ENCODE data around the gene SRSF4.

SRSF4 gene

DNA sequence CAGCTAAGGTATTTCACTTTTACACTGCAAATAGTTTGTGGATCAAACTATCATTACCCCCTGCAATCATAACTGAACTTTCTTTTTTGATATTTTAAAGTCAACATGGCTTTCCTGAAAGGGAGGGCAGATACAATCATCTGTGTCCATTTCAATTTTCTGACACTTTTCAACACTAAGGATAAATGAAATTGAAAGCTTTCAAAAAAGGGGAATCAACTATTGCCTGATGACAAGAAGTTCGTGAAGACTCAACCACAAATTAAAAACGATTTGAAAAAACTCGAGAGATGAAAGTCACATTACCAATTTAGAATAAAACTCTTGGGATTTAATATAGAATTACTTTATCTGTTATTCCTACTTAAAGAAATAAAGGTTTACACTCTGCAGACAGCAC lies 11.7 kb downstream of the SRSF4 start:
- in situ Hi-C loops (cut with MboI; ENCODE audit: low pct_unique_long_range_greater_than_20kb, low sequenced_read_pairs, unreplicated experiment) = no loop called here
- TF ChIP-seq, protein P1, sequence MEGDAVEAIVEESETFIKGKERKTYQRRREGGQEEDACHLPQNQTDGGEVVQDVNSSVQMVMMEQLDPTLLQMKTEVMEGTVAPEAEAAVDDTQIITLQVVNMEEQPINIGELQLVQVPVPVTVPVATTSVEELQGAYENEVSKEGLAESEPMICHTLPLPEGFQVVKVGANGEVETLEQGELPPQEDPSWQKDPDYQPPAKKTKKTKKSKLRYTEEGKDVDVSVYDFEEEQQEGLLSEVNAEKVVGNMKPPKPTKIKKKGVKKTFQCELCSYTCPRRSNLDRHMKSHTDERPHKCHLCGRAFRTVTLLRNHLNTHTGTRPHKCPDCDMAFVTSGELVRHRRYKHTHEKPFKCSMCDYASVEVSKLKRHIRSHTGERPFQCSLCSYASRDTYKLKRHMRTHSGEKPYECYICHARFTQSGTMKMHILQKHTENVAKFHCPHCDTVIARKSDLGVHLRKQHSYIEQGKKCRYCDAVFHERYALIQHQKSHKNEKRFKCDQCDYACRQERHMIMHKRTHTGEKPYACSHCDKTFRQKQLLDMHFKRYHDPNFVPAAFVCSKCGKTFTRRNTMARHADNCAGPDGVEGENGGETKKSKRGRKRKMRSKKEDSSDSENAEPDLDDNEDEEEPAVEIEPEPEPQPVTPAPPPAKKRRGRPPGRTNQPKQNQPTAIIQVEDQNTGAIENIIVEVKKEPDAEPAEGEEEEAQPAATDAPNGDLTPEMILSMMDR (IDR thresholded peaks at IDR 0.05; ENCODE audit: extremely low read depth, insufficient read depth, missing control alignments) = no peak
- no peak for DNase-seq (ENCODE audit: low spot score)

DNA sequence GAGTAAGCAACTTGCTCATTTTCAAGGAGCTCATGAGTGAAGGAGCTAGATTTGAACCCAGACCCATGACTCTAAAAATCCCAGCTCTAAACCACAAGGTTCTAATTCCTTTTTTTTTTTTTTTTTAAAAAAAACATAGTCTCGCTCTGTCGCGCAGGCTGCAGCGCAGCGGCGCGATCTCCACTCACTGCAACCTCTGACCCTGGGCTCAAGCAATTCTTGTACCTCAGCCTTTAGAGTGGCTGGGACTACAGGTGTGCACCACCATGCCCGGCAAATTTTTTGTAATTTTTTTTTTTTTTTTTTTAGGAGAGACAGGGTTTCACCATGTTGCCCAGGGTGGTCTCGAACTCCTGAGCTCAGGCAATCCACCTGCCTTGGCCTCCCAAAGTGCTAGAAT lies 13.8 kb downstream of the SRSF4 start:
- TF ChIP-seq, protein P1 (IDR thresholded peaks at IDR 0.05; ENCODE audit: extremely low read depth, insufficient read depth, missing control alignments) = no peak
- in situ Hi-C loops (cut with MboI; ENCODE audit: low pct_unique_long_range_greater_than_20kb, low sequenced_read_pairs, unreplicated experiment) = no loop called here
- no peak for DNase-seq (ENCODE audit: low spot score)

DNA sequence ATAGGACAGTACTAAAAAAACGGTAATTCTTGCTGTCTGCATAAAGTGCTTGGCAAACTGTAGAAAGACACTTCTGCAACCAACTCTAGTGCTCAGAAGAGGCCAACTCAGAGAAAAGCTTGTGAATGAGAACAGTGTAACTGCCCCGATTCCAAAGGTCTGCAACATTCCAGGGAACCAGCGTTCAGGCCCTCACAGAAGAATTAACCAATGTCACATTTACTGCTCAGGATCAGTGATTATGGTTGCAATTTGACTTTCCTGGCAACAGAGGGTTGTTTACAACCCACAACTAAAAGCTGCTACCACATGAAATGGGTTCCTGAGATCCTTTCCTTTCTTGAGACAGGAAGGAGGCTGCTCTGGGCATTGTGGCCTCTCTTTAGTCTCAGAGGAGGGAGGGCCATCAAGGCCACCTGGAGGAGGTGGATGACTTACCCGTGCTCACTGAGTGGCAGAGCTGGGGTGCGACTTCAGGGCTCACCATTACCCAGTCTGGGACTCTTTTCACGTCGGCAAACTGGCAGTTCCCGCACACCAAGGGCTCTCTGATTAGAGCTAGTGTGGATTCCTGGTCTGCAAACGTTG lies 15.3 kb downstream of the SRSF4 start:
- TF ChIP-seq, protein P1 (IDR thresholded peaks at IDR 0.05; ENCODE audit: extremely low read depth, insufficient read depth, missing control alignments) = no peak
- no peak for DNase-seq (ENCODE audit: low spot score)
- in situ Hi-C loops (cut with MboI; ENCODE audit: low pct_unique_long_range_greater_than_20kb, low sequenced_read_pairs, unreplicated experiment) = no loop called here

DNA sequence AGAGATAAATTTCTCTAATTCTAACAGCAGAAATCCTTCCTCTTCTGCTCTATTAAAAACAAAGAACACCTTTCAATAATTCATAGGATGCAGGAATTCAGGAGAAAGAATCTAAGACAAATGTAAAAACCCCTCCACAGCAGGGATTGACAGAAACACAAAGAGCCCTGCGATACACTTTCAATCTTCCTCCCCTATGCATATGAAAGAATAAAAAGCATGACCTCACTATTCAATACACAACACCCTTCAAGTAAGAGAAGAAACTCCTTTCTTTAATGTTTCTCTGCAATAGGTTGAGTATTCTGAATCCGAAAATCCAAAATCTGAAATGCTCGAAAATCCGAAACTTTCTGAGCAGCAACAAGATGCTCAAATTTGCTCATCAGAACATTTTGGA lies 17.1 kb downstream of the SRSF4 start:
- in situ Hi-C loops (cut with MboI; ENCODE audit: low pct_unique_long_range_greater_than_20kb, low sequenced_read_pairs, unreplicated experiment) = no loop called here
- DNase-seq (ENCODE audit: low spot score) = no peak
- TF ChIP-seq, protein P1 (IDR thresholded peaks at IDR 0.05; ENCODE audit: extremely low read depth, insufficient read depth, missing control alignments) = no peak

DNA sequence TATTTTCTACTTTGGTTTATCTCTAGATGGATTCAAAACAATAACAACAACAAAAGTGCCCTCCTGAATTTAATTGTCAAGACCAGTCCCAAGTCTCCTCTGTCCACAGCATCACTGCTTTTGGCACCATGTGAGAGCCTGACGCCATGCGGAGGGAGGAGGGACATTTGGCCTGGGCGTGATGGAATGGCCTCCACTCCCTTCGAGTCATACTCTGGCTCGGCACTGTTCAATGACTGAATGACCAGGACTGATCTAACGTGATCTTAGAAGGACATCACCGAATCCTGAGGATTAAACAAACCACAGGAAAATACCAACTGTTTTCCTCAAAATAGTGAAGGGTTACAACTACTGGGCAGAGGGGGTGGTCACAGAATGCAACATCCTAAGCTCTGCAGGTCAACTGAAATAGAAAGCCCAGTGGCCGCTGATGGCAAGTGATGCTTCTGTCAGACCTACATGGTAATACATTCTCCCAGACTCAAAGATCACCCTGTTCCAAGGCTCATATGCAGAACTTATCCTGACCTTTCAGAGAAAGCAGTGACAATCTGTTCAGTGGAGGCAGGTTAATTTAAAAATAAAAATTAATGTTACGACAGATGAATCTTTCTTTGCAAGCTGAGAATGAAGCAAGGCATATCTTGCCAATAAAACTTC lies 19.1 kb downstream of the SRSF4 start:
- TF ChIP-seq, protein P1 (IDR thresholded peaks at IDR 0.05; ENCODE audit: extremely low read depth, insufficient read depth, missing control alignments) = no peak
- in situ Hi-C loops (cut with MboI; ENCODE audit: low pct_unique_long_range_greater_than_20kb, low sequenced_read_pairs, unreplicated experiment) = no loop called here
- DNase-seq (ENCODE audit: low spot score) = no peak

DNA sequence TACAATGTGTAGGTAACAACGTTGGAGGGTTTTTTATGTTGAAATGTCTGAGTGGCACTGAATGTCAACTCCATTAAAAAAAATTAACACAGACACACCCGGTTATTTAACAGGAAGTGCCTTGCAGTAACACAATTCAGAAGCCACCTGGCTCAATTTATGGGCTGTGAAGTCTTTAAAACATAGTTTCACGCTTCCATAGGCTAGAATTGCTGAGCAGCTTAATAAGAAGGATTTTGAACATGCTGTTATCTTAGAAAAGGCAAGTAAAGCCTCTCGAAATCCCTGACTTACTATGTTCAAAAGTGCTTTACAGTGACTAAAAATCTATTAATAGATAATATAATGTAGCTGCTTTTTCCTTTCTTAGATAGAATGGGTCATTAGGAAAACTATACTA lies 19.7 kb downstream of the SRSF4 start:
- in situ Hi-C loops (cut with MboI; ENCODE audit: low pct_unique_long_range_greater_than_20kb, low sequenced_read_pairs, unreplicated experiment) = no loop called here
- no peak for DNase-seq (ENCODE audit: low spot score)
- TF ChIP-seq, protein P1 (IDR thresholded peaks at IDR 0.05; ENCODE audit: extremely low read depth, insufficient read depth, missing control alignments) = no peak

Measured in GM13977 (cell line).